ENCODE data around the gene ABCC1. TPM values are rescaled to one million over a fixed set of nuclear protein-coding genes. Genes with fewer than 3 reads are reported as not detected.

The ABCC1 gene
- total RNA-seq, 6 donors from 2014 or later = 35.4 to 106 (median 44.8) TPM

- H3K27me3 ChIP-seq = no peaks in the 10 kb centered on the region
- ATAC-seq (ENCODE audit: low FRiP score in 2 of 2) = no peak
- H3K4me1 ChIP-seq = peaks cover 9 to 15% (median 10%) of the 10 kb centered on the region in 4 donors
- TF ChIP-seq POLR2AphosphoS5 (IDR thresholded peaks at IDR 0.05) = no peak
- TF ChIP-seq POLR2A (IDR thresholded peaks at IDR 0.05) = no peak
- TF ChIP-seq EP300 (IDR thresholded peaks at IDR 0.05) = no peak
- TF ChIP-seq CTCF (IDR thresholded peaks at IDR 0.05) = no peak
- 94 to 98% methylated on average over 11 of the region's 11 CpGs for WGBS, 2 donors
- peaks cover 2 to 74% (median 20%) of the 10 kb centered on the region in 4 donors for H3K36me3 ChIP-seq
- H3K27ac ChIP-seq = no peak overlapping the region
- H3K9me3 ChIP-seq = no peaks in the 10 kb centered on the region
- no peak for DNase-seq
- H3K4me3 ChIP-seq = no peak overlapping the region
These were observed 67.1 kb downstream of the ABCC1 start for GRCh38 chr16:16016388-16016964.

- WGBS, 2 donors = 95% methylated on average over 3 of the region's 3 CpGs
- Histone ChIP-seq H3K4me3 (no peak overlapping the region), H3K4me1 (peaks cover 22 to 29% (median 23%) of the 10 kb centered on the region in 4 donors), H3K9me3 (no peaks in the 10 kb centered on the region), H3K27ac (no peak overlapping the region), H3K27me3 (no peaks in the 10 kb centered on the region), H3K36me3 (peaks cover 2 to 66% (median 16%) of the 10 kb centered on the region in 4 donors)
- TF ChIP-seq POLR2AphosphoS5 (IDR thresholded peaks at IDR 0.05) (no peak), CTCF (IDR thresholded peaks at IDR 0.05) (no peak), EP300 (IDR thresholded peaks at IDR 0.05) (no peak), POLR2A (IDR thresholded peaks at IDR 0.05) (no peak)
- ATAC-seq (ENCODE audit: low FRiP score in 2 of 2) (no peak), DNase-seq (no peak)
These were observed 68.4 kb downstream of the ABCC1 start for GRCh38 chr16:16017812-16018211.

GRCh38 chr16:16018705-16019104 lies 69.3 kb downstream of the ABCC1 start:
- ATAC-seq (ENCODE audit: low FRiP score in 2 of 2) = no peak
- TF ChIP-seq CTCF (IDR thresholded peaks at IDR 0.05) (no peak), POLR2A (IDR thresholded peaks at IDR 0.05) (no peak), EP300 (IDR thresholded peaks at IDR 0.05) (no peak), POLR2AphosphoS5 (IDR thresholded peaks at IDR 0.05) (no peak)
- peaks cover 23 to 30% (median 24%) of the 10 kb centered on the region in 4 donors for H3K4me1 ChIP-seq
- no peaks in the 10 kb centered on the region for H3K27me3 ChIP-seq
- H3K36me3 ChIP-seq = peaks cover 2 to 66% (median 16%) of the 10 kb centered on the region in 4 donors
- DNase-seq = no peak
- no peak overlapping the region for H3K4me3 ChIP-seq
- no peak overlapping the region for H3K27ac ChIP-seq
- 98% methylated on average over 4 of the region's 4 CpGs for WGBS, 2 donors
- no peaks in the 10 kb centered on the region for H3K9me3 ChIP-seq

GRCh38 chr16:16019488-16019887 lies 70.1 kb downstream of the ABCC1 start:
- Histone ChIP-seq H3K27me3 (no peaks in the 10 kb centered on the region), H3K9me3 (no peaks in the 10 kb centered on the region), H3K27ac (no peak overlapping the region), H3K4me3 (no peak overlapping the region), H3K4me1 (peaks cover 23 to 29% (median 24%) of the 10 kb centered on the region in 4 donors), H3K36me3 (peaks cover 2 to 61% (median 16%) of the 10 kb centered on the region in 4 donors)
- no peak for TF ChIP-seq EP300 (IDR thresholded peaks at IDR 0.05)
- ATAC-seq (ENCODE audit: low FRiP score in 2 of 2) (no peak), DNase-seq (no peak)
- WGBS, 2 donors = 82 to 91% methylated on average over 4 of the region's 4 CpGs

GRCh38 chr16:16020291-16020690 lies 70.9 kb downstream of the ABCC1 start:
- Histone ChIP-seq H3K4me1 (peaks cover 18 to 29% (median 19%) of the 10 kb centered on the region in 4 donors), H3K4me3 (no peak overlapping the region), H3K27ac (no peak overlapping the region), H3K27me3 (no peaks in the 10 kb centered on the region), H3K9me3 (no peaks in the 10 kb centered on the region), H3K36me3 (peaks cover 2 to 53% (median 16%) of the 10 kb centered on the region in 4 donors)
- DNase-seq (no peak), ATAC-seq (ENCODE audit: low FRiP score in 2 of 2) (no peak)
- 94 to 95% methylated on average over 2 to 3 of the region's 3 CpGs for WGBS, 2 donors
- no peak for TF ChIP-seq POLR2A (IDR thresholded peaks at IDR 0.05)
- TF ChIP-seq CTCF (IDR thresholded peaks at IDR 0.05) = no peak
- TF ChIP-seq EP300 (IDR thresholded peaks at IDR 0.05) = no peak
- TF ChIP-seq POLR2AphosphoS5 (IDR thresholded peaks at IDR 0.05) = no peak
